K562 treated with DMSO at 1 percent for 48 hours (cell line): ENCODE data around the gene VWA5A. TPM values are rescaled to one million over a fixed set of nuclear protein-coding genes. Genes with fewer than 3 reads are reported as not detected.

ENCODE experiments used
- total RNA-seq: library from RNA; unstranded; fragments of 300-600 nt; gene quantifications from 2 replicates; pipeline ENCODE4 v1.2.3, GENCODE V29; 2022; ENCODE audit warnings: low replicate concordance; ENCODE audit errors: extremely low read depth

VWA5A gene
- not detected in 2 replicates for total RNA-seq

GRCh38 chr11:124114942-124115781, at the start of gene VWA5A:
VWA5A (plus strand) TSS chr11:124115450; CDS start chr11:124117512, 2,062 bp downstream.

GRCh38 chr11:124183068-124183467, 67.8 kb downstream of the VWA5A start, which contains the start of gene OR10D3:
OR10D3 (plus strand) TSS chr11:124183345; CDS start chr11:124185270, 1,925 bp downstream.

Other genes with a start within 250 kb of the VWA5A start
- gene TMEM225, start 229.8 kb upstream of the VWA5A start, total RNA-seq, result not detected in 2 replicates
- not detected in 2 replicates for gene OR8D4, start 213.3 kb upstream of the VWA5A start, total RNA-seq
- gene OR4D5, start 175.8 kb upstream of the VWA5A start, total RNA-seq, result not detected in 2 replicates
- not detected in 2 replicates for gene OR6T1, start 171.6 kb upstream of the VWA5A start, total RNA-seq
- gene OR10S1, start 137.7 kb upstream of the VWA5A start, total RNA-seq, result not detected in 2 replicates
- gene OR10G6, start 120.3 kb upstream of the VWA5A start, total RNA-seq, result not detected in 2 replicates
- gene OR10G4, start 102.5 kb upstream of the VWA5A start, total RNA-seq, result not detected in 2 replicates
- not detected in 2 replicates for gene OR10G9, start 92.4 kb upstream of the VWA5A start, total RNA-seq
- not detected in 2 replicates for gene OR10G8, start 88.7 kb upstream of the VWA5A start, total RNA-seq
- gene OR10G7, start 74.1 kb upstream of the VWA5A start, total RNA-seq, result not detected in 2 replicates
- not detected in 2 replicates for gene OR10D3, start 67.9 kb downstream of the VWA5A start, total RNA-seq
- gene OR8G1, start 125.6 kb downstream of the VWA5A start, total RNA-seq, result not detected in 2 replicates
- gene OR8G5, start 140.9 kb downstream of the VWA5A start, total RNA-seq, result not detected in 2 replicates
- not detected in 2 replicates for gene OR8D1, start 198.5 kb downstream of the VWA5A start, total RNA-seq
- not detected in 2 replicates for gene OR8D2, start 204.7 kb downstream of the VWA5A start, total RNA-seq